Activated naive CD8-positive, alpha-beta T cell treated with anti-CD3 and anti-CD28 coated beads, Interleukin-2, amount 10 ng/mL, durations not matched to agents 7 days and 5 days (primary cell): Measurements from ENCODE around the gene PPP1R9A. TPM values are rescaled to one million over a fixed set of nuclear protein-coding genes. Genes with fewer than 3 reads are reported as not detected.

Experiments used
- ATAC-seq: fragments of 150-1000 bp; cut with Tn5 transposase; one replicate; pipeline ENCODE4 v1.10.0; 2021; ENCODE audit warnings: low read depth, moderate library complexity
- POLR2A ChIA-PET: fragments of 350-600 bp; sonication (Branson Sonifier 250); formaldehyde crosslinking; loops from one replicate; lab custom pipeline; 2021; ENCODE audit warnings: antibody characterized with exemption; lab: Charles Lee
- DNase-seq: peaks from one replicate; pipeline ENCODE4 v3.0.0; 2021
- H3K27ac Mint-ChIP-seq: one replicate; pipeline ENCODE4 v1.8.0; 2022; ENCODE audit warnings: mild to moderate bottlenecking, mixed read lengths
- H3K27me3 Mint-ChIP-seq: one replicate; pipeline ENCODE4 v1.8.0; 2022; ENCODE audit warnings: mild to moderate bottlenecking, moderate library complexity, mixed read lengths
- H3K36me3 Mint-ChIP-seq: one replicate; pipeline ENCODE4 v1.8.0; 2021; ENCODE audit warnings: mild to moderate bottlenecking, mixed read lengths
- H3K4me1 Mint-ChIP-seq: one replicate; pipeline ENCODE4 v1.8.0; 2021; ENCODE audit warnings: mixed read lengths
- H3K4me3 Mint-ChIP-seq: one replicate; pipeline ENCODE4 v1.8.0; 2022; ENCODE audit warnings: mild to moderate bottlenecking, moderate library complexity, mixed read lengths
- H3K9me3 Mint-ChIP-seq: one replicate; pipeline ENCODE4 v1.8.0; 2021; ENCODE audit warnings: mixed read lengths
- total RNA-seq, 2 experiments: library from RNA; stranded (reverse); gene quantifications; one replicate each; pipeline ENCODE4 v1.2.3, GENCODE V29; 2021

PPP1R9A gene
- total RNA-seq, 2 experiments from 2014 or later: 0.06 to 0.42 TPM

- DNase-seq (no peak), ATAC-seq (no peak)
- no peaks in the 10 kb centered on the region for H3K9me3 Mint-ChIP-seq
- no peak overlapping the region for H3K27ac Mint-ChIP-seq
- peaks cover 5% of the 10 kb centered on the region for H3K27me3 Mint-ChIP-seq
- H3K4me3 Mint-ChIP-seq: no peak overlapping the region
- H3K4me1 Mint-ChIP-seq: no peaks in the 10 kb centered on the region
- POLR2A ChIA-PET: no interaction called here
- no peaks in the 10 kb centered on the region for H3K36me3 Mint-ChIP-seq
These were observed 372.0 kb downstream of the PPP1R9A start for GRCh38 chr7:95279417-95279816.

GRCh38 chr7:95286096-95286495, 378.7 kb downstream of the PPP1R9A start:
- no peak for ATAC-seq
- peaks cover 3% of the 10 kb centered on the region for H3K27me3 Mint-ChIP-seq
- POLR2A ChIA-PET: no interaction called here
- no peaks in the 10 kb centered on the region for H3K4me1 Mint-ChIP-seq
- H3K27ac Mint-ChIP-seq: no peak overlapping the region
- no peaks in the 10 kb centered on the region for H3K9me3 Mint-ChIP-seq
- H3K4me3 Mint-ChIP-seq: no peak overlapping the region
- no peaks in the 10 kb centered on the region for H3K36me3 Mint-ChIP-seq
- no peak for DNase-seq

- Mint-ChIP-seq H3K9me3 (no peaks in the 10 kb centered on the region), H3K27me3 (peaks cover 2% of the 10 kb centered on the region), H3K36me3 (no peaks in the 10 kb centered on the region), H3K4me3 (no peak overlapping the region), H3K4me1 (no peaks in the 10 kb centered on the region), H3K27ac (no peak overlapping the region)
- ATAC-seq (no peak), DNase-seq (no peak)
- POLR2A ChIA-PET: no interaction called here
These were observed 382.9 kb downstream of the PPP1R9A start for GRCh38 chr7:95290166-95290830.

GRCh38 chr7:95295397-95295796, 388.0 kb downstream of the PPP1R9A start:
- POLR2A ChIA-PET: no interaction called here
- no peak overlapping the region for H3K27ac Mint-ChIP-seq

GRCh38 chr7:95296456-95296855, 389.1 kb downstream of the PPP1R9A start:
- no peak for ATAC-seq
- Mint-ChIP-seq H3K36me3 (no peaks in the 10 kb centered on the region), H3K27me3 (peaks cover 4% of the 10 kb centered on the region), H3K4me3 (no peak overlapping the region), H3K4me1 (no peaks in the 10 kb centered on the region), H3K27ac (no peak overlapping the region), H3K9me3 (no peaks in the 10 kb centered on the region)
- no peak for DNase-seq
- POLR2A ChIA-PET: no interaction called here

More at GRCh38 chr7:95295397-95295796, 388.0 kb downstream of the PPP1R9A start:
- H3K36me3 Mint-ChIP-seq: no peaks in the 10 kb centered on the region
- H3K4me3 Mint-ChIP-seq: no peak overlapping the region
- no peaks in the 10 kb centered on the region for H3K9me3 Mint-ChIP-seq
- DNase-seq (no peak), ATAC-seq (no peak)
- no peaks in the 10 kb centered on the region for H3K4me1 Mint-ChIP-seq
- H3K27me3 Mint-ChIP-seq: peaks cover 4% of the 10 kb centered on the region

GRCh38 chr7:95297041-95297440, 389.6 kb downstream of the PPP1R9A start:
- Mint-ChIP-seq H3K36me3 (no peaks in the 10 kb centered on the region), H3K27me3 (peaks cover 4% of the 10 kb centered on the region), H3K4me1 (no peaks in the 10 kb centered on the region), H3K4me3 (no peak overlapping the region), H3K27ac (no peak overlapping the region), H3K9me3 (no peaks in the 10 kb centered on the region)
- POLR2A ChIA-PET: no interaction called here
- no peak for ATAC-seq
- no peak for DNase-seq

GRCh38 chr7:95298091-95298490, 390.7 kb downstream of the PPP1R9A start:
- Mint-ChIP-seq H3K4me1 (no peaks in the 10 kb centered on the region), H3K4me3 (no peak overlapping the region), H3K36me3 (no peaks in the 10 kb centered on the region), H3K9me3 (no peaks in the 10 kb centered on the region), H3K27ac (no peak overlapping the region), H3K27me3 (peaks cover 2% of the 10 kb centered on the region)
- ATAC-seq (no peak), DNase-seq (no peak)
- POLR2A ChIA-PET: no interaction called here

GRCh38 chr7:95303013-95303905, 395.9 kb downstream of the PPP1R9A start:
- H3K36me3 Mint-ChIP-seq: no peaks in the 10 kb centered on the region
- H3K27me3 Mint-ChIP-seq: peaks cover 2% of the 10 kb centered on the region
- DNase-seq: no peak
- ATAC-seq: no peak
- no peak overlapping the region for H3K4me3 Mint-ChIP-seq
- no peak overlapping the region for H3K27ac Mint-ChIP-seq
- no peaks in the 10 kb centered on the region for H3K4me1 Mint-ChIP-seq
- POLR2A ChIA-PET: no interaction called here
- no peaks in the 10 kb centered on the region for H3K9me3 Mint-ChIP-seq

- DNase-seq (no peak), ATAC-seq (no peak)
- POLR2A ChIA-PET: no interaction called here
- H3K27ac Mint-ChIP-seq: no peak overlapping the region
- no peaks in the 10 kb centered on the region for H3K36me3 Mint-ChIP-seq
- no peaks in the 10 kb centered on the region for H3K4me1 Mint-ChIP-seq
- peaks cover 6% of the 10 kb centered on the region for H3K27me3 Mint-ChIP-seq
- H3K9me3 Mint-ChIP-seq: no peaks in the 10 kb centered on the region
- H3K4me3 Mint-ChIP-seq: no peak overlapping the region
These were observed 397.6 kb downstream of the PPP1R9A start for GRCh38 chr7:95304990-95305389.

- H3K27me3 Mint-ChIP-seq: peaks cover 6% of the 10 kb centered on the region
- H3K4me3 Mint-ChIP-seq: no peak overlapping the region
- H3K27ac Mint-ChIP-seq: no peak overlapping the region
- POLR2A ChIA-PET: no interaction called here
- H3K4me1 Mint-ChIP-seq: no peaks in the 10 kb centered on the region
- ATAC-seq (no peak), DNase-seq (no peak)
- H3K9me3 Mint-ChIP-seq: no peaks in the 10 kb centered on the region
- no peaks in the 10 kb centered on the region for H3K36me3 Mint-ChIP-seq
These were observed 402.6 kb downstream of the PPP1R9A start for GRCh38 chr7:95309951-95310350.

- no peak overlapping the region for H3K4me3 Mint-ChIP-seq
- H3K27me3 Mint-ChIP-seq: peaks cover 6% of the 10 kb centered on the region
- H3K36me3 Mint-ChIP-seq: no peaks in the 10 kb centered on the region
- POLR2A ChIA-PET: no interaction called here
- DNase-seq (no peak), ATAC-seq (no peak)
- H3K9me3 Mint-ChIP-seq: no peaks in the 10 kb centered on the region
- H3K4me1 Mint-ChIP-seq: no peaks in the 10 kb centered on the region
- no peak overlapping the region for H3K27ac Mint-ChIP-seq
These were observed 404.0 kb downstream of the PPP1R9A start for GRCh38 chr7:95311389-95311788.

- no peaks in the 10 kb centered on the region for H3K9me3 Mint-ChIP-seq
- DNase-seq (no peak), ATAC-seq (no peak)
- no peak overlapping the region for H3K4me3 Mint-ChIP-seq
- H3K27me3 Mint-ChIP-seq: peaks cover 6% of the 10 kb centered on the region
- H3K36me3 Mint-ChIP-seq: no peaks in the 10 kb centered on the region
- no peaks in the 10 kb centered on the region for H3K4me1 Mint-ChIP-seq
- no peak overlapping the region for H3K27ac Mint-ChIP-seq
- POLR2A ChIA-PET: no interaction called here
These were observed 405.2 kb downstream of the PPP1R9A start for GRCh38 chr7:95312561-95312960.

- Mint-ChIP-seq H3K27ac (no peak overlapping the region), H3K27me3 (no peaks in the 10 kb centered on the region), H3K4me3 (no peak overlapping the region), H3K9me3 (no peaks in the 10 kb centered on the region), H3K4me1 (no peaks in the 10 kb centered on the region), H3K36me3 (no peaks in the 10 kb centered on the region)
- POLR2A ChIA-PET: no interaction called here
- ATAC-seq (no peak), DNase-seq (no peak)
These were observed 409.2 kb downstream of the PPP1R9A start for GRCh38 chr7:95316588-95316987.

GRCh38 chr7:95317546-95317945, 410.2 kb downstream of the PPP1R9A start:
- POLR2A ChIA-PET: no interaction called here
- Mint-ChIP-seq H3K9me3 (no peaks in the 10 kb centered on the region), H3K4me1 (no peaks in the 10 kb centered on the region), H3K27ac (no peak overlapping the region), H3K27me3 (no peaks in the 10 kb centered on the region), H3K36me3 (no peaks in the 10 kb centered on the region), H3K4me3 (no peak overlapping the region)
- DNase-seq (no peak), ATAC-seq (no peak)
